Activated CD8-positive, alpha-beta memory T cell treated with anti-CD3 and anti-CD28 coated beads, Interleukin-2, amount 50 U/mL, for 24 hours (primary cell): ENCODE results near the gene CPED1.
"Not testable (repeated sequence)": the region's sequence is repeated elsewhere in the genome, so short reads cannot be mapped to it uniquely, and the experiment has no call there.

Experiments used
- DNase-seq: peaks from one replicate; pipeline ENCODE4 v3.0.0-alpha.2; 2020; ENCODE audit errors: extremely low read depth

CPED1 gene

DNA sequence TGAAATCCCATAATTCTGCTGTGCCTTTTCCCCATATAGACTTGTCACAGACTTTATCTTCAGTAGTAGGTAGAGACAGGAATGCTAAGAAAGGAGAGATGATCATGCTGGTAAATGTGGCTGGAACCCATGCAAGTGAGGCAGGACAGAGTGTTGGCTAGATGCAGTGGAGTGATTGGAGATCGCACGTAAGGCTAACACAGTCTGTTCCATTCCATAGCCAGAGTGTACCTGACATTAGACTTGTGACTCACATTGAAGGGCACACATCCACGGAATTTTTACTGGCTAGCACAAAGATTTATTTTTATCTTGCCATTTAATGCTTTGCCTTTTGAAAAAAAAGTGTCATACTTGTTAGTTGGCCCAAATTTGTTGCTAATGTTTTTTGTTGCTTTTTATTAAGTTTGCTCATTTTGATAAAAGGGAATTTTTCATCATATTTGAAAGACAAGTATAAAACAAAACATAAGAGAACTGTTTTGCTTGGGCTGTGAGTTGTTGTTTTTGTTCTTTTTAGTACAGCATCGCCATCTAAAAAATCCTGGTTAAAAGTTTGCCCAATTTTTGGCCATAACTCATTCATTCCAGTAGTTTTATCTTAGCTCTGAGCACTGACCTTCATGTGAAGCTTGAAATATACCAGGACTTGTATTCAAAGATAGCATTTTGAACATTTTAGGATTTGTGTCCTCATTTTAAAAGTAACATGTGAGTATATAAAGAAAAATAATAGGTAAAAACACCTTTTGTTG lies 81.0 kb downstream of the CPED1 start:
- DNase-seq: no peak

DNA sequence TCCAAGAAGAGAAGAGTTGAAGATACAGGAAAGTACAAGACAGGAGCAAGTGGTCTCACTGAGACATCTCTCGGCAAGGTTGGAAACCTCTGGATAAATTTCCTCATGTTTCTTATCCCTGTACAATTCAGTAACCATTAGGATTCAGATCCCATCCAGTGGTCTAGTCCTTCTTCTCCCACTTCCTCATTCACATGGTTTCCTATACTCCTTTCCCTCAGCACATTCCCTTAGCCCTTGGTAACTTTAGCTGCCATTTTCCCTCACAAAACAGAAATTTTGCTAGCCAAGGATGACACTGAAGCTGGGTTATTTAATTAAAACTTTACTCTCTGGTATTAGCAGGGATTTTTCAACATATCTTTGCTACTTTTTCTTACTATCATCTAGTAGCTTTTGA lies 82.6 kb downstream of the CPED1 start:
- no peak for DNase-seq

DNA sequence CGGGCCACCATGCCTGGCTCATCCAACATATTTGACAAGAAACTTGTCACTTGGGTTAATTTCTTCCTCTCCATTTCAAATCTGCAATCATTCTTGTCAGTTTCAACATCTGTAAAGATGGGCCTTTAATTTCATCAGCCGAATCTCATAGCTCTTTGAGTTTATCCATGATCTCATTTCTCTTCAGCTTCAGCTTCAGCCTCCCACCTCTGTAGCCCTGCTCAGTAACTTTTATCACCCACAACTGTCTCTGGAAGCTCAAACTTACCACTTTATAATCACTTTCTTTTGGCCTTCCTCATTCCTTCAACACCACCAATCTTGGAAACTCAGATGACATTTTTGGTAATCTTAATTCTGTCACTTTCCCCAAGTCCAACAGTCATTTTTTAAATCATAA lies 83.2 kb downstream of the CPED1 start:
- DNase-seq: no peak

DNA sequence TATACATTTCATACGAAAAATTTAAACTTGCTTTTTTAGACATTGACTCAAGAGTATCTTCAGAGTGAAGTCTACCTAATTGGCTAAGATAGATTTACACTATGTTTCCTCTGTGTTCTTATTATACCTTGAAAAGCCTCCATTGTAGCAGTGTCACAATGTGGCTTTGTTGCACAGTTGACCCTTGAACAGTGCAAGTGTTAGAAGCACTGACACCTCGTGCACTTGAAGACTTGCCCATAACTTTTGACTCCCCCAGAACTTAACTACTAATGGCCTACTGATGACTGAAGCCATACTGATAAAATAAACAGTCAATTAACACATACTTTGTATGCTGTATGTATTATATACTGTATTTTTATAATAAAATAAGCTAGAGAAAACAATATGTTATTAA lies 84.3 kb downstream of the CPED1 start:
- no peak for DNase-seq

DNA sequence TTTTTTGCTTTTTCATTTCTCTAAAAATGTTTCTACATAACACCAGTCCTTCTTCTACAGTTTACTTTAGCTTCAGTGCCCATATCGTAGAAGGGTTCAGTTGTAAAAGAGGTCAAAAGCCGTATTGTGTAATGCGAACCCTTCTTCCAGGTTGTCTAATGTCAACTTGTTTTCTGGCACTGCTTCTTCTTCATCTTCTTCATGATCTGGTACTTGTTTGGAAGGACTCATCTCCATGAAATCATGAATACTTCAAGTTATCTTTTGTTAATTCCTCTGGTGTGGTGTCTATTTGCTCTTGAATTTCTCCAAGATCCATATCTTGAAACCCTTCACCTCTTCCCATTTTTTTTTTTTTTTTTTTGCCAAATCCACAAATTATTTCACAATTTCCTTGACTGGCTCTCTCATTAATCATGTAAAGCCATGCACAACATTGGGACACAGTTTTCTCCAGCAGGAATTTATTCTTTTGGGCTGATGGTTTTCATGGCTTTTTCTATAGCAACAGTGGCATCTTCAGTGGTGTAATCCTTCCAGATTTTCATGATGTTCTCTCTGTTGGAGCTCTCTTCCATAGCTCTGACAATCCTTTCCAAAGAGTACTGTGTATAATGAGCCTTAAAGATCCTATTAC lies 85.1 kb downstream of the CPED1 start:
- no peak for DNase-seq

DNA sequence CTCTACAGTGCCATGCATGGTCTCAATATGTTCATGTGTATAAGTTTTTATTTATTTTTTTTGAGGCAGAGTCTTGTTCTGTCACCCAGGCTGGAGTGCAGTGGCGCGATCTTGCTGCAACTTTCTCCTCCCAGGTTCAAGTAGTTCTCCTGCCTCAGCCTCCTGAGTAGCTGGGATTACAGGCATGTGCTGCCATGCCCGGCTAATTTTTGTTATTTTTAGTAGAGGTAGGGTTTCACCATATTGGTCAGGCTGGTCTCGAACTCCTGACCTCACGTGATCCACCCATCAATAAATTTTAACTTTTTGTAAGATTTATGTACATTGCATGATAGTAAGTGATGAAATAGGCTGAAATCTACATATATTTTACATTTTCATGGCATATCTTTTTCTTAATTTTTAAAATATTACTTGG lies 86.9 kb downstream of the CPED1 start:
- DNase-seq: not testable (repeated sequence)

DNA sequence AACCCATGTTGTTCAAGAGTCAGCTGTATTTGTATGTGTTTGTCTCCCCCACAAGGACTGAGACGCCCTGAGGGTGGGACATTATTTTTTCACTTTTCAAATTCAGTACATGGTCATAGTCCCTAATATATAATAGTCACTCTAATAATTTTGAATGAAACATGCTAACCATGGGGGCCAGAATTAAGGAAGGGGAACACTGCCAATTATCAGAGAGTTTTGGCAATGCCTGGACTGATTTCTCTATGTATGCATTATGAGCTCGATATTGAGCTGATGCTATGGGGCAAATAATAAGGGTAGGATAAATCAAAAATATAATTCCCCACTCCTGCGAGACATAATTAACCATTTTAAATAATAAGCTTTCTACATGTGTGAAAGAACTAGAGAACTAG lies 87.4 kb downstream of the CPED1 start:
- DNase-seq: no peak

DNA sequence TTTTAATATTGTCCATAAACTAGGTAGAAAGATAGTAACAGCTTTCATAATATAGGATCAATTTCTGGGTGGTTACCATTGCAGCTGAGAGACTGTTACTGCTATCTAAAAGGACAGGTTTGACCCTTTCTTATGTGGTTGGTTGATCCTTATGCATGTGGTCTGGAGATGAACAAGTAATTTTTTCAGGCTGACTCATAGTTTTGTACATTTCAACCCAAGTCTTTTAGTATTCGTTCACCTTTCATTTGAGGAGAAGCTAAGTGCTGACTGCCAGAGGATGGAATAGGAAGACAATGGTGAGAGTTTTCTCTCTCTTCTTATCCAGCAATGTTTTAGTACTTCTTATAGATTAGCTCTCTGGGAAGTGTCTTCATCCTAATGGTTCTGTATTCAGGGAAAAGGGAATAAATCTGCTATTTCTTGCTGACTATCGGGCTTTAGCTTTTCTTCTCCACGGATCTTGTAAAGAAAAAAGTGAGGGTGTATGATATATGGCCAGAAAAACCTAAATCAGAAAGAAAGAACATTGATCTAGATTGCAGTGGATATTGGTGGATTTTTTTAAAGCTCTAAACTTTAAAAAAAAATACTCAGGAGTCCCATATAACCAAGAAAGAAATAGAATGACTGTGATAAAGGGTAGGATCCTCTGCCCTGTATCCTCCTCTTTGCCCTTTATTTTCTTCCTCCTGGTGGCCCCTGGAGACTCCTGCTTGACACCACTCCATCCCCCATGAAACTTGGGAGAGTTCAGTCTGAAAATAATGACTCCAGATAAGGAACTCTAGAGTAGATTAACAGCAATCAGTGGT lies 88.0 kb downstream of the CPED1 start:
- DNase-seq: no peak

DNA sequence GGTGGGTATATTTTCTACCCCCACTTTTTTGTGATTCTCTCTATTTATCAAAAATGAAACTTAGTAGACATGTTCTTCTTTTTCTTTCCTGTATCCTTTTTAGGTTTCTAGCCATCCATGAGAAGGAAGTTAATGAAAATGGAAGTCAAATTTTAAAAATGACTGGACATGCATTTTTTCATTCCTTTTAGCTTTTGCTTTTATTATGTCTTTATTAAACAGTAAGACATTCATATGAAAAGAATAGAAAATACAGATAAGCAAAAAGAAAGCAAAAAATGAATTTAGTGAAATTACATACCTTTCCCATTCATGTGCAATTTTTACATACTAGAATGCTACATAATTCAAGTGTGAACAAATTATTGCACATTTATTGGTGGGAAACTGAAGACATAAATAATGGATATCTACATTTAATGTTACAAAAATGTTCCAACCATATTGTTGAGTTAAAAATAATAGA lies 88.7 kb downstream of the CPED1 start:
- DNase-seq: no peak

DNA sequence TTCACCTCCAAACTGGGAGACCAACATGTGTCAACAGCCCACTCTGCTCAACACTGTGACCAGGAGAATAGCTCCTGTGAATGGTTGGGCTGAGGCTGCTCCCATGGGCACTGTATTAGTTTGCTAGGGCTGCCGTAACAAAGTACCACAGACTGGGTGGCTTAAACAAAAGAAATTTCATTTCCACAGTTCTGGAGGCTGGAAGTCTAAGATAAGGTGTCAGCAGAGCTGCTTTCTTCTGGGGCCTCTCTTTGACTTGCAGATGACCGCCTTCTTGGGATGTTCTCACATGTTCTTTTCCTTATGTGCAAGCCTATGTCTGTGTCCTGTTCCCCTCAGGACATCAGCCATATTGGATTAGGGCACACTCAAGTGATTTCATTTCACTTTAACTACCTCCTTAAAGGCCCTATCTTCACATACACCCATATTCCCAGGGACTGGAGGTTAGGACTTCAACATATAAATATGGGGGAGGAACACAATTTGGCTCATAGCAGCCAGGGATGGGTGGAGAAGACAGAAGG lies 90.3 kb downstream of the CPED1 start:
- DNase-seq: no peak

DNA sequence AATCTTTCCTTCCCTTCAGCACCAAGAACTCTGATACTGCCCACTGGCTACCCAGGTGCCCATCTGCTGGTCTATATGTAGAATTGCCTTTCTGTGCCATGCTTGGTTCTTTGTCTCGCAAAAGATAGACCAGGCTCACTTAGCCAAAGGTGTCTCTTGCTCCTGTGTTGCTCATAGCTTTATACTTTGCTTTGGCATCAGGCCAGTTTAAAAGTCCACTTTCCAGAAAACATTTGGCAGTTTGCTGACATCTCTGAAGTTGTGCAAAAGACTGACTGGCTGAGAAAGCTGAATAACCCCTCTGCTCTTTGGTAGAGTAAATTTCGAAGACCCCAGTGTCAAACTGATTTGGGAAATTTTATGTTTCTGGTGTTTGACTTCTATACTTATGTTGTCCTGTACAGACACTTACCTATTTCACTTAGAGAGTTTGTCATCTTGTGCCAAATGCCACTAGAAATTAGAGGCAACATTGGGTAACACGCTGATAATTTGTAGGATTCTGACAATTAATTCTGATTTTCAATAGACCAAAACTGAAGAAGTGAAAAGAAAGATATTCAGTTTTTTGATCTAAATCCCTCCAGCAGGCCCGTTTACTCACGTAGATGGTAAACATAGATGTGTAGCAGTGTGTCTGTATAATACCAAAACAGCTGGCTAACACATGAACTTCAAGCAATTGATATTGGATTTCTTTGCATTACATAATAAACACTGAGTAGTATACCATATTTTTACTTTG lies 91.1 kb downstream of the CPED1 start:
- DNase-seq: no peak

DNA sequence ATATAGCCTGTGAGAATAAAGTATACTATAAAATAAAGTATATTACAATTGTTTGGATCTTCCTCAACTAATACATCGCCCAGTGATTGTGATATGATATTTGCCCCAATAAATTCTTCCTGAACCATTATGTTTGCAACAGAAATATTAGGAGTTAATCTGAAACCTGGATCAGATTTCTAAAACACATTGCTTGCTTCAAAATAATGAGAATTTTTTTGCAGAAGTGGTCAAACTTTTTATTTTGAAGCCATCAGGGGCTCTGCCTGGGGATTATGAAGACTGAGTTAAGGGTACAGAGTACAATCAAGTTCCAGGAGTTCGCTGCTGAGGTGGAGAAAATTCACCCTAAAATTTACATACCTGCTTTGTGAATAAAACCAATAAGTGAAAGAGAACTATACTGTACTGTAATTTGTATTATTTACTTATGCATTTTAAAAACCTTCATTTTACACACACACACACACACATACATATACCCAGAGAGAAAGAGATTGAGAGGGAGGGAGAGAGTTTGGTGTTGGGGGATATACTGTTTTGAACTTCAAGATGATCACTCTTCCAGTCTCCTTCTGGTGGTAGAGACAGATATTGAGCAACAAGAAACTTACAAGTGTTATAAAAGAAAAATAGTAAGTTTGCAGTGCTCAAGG lies 91.9 kb downstream of the CPED1 start:
- DNase-seq: no peak

DNA sequence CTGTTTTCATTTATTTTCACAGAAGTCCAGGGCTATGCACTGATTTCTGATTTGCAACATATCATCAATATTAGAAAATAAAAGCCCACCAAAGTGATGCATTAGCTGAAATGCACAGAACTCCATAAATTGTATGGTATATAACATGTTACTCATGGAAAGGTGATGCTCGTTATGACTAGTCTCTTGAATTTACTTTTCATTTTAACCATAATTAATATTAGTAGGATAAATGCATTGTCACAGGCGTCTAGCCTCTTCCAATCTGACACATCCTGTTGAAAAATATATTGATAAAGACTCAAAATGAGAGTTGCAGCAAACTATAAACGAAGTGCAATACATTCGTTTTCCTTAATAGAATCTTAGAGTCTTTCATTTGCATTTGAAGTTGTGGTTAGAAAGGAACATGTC lies 92.4 kb downstream of the CPED1 start:
- DNase-seq: no peak

DNA sequence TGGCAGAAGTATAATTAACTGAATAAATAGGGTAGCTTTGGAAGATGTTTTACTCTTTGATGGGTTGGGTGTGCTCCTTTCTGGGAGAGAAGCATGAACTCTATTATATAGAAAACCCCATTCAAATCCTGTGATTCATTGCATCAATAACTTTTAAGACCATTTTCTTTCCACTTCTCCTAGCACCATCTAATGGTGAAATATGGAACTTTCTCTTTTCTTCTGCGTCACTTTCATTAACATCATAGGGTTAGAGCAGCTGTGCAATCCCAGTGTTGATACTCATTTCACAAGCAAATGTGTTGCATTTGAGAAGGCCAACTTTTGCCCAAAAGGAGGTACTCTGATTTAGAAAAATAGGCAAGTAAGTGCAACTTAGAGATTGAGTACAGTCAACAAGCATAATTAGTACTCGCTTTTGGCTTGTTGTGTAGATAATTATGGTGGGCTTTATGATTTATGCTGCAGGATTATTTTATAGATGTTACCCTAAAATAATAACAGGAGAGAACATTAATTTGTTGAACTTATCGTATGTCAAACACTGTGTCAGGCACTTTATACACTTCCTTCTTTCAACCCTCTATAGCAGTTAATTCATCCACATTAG lies 92.9 kb downstream of the CPED1 start:
- no peak for DNase-seq

DNA sequence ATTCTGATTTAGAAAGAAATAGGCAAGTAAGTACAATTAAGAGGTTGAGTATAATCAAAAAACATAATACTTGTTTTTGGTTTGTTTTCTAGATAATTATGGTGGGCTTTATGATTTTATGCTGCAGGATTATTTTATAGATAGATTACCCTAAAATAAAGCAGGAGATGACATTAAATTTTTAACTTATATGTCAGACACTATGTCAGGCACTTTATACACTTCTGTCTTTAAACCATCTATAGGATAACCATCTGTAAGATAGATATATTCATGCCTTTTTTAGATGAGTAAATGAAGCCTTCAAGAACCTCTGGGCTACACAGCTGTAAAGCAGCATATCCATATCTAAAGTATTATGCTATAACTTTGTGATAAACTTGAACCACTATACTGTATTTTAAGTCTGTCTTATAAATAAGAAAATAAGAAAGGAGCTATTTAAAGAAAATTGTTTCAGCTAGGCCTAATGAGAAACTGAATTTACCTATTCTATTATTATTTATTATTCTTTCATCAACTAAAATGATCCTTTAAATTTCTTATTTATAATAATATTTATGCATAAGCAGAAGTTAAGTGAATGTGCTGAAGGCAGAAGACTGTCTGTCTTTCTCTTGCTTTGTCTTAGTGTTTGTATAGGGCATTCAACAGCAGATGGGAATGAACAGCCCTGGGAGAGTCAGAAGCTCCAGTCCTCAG lies 94.0 kb downstream of the CPED1 start:
- DNase-seq: no peak

DNA sequence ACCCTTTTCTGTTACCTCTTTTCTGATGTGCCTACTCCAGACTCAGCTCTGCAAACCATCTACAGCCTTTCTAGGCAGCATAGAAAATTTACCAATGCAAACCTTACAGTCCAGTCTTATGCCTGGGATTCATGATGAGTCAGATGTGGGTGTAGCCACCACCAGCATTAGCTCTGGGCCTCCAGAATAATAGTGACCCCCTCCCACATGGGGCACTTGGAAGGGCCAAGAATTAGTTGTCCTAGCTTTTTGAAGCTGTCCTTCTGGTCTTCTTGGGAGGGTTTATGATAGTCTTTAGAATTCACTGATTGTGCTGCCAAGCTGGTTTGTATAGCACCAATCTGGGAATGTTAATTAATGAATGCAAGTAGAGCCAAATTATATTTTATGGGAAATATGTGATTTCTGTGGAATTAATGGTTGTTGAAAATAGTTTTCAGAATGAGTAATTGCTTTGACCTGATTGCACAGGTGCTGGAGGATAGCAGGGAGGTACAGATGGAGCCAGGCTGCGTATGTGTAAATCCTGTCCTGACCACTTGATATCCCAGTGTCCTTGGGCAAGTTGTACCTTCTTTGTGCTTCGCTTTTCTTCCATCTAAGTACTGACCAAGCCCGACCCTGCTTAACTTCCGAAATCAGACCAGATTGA lies 94.8 kb downstream of the CPED1 start:
- no peak for DNase-seq

DNA sequence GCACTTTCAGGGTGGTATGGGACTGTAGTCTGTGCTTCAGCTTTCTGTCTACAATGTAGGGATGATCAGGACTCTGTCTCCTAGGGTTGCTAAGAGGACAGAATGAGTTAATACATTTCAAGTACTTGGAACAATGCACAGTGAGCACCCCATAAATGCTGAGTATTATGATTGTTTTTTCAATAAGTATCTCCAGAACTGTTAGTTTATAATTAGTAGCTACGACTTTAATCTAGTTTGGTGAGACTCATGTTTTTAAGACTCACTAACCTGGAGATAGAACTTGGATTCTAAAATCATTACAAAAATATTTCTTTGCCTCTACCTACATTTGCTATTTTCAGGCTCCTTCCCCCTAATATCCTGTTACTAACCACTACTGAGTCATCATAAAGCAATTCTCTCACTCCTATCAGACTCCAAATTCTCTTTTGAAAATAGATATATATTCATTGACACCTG lies 95.3 kb downstream of the CPED1 start:
- DNase-seq: no peak

DNA sequence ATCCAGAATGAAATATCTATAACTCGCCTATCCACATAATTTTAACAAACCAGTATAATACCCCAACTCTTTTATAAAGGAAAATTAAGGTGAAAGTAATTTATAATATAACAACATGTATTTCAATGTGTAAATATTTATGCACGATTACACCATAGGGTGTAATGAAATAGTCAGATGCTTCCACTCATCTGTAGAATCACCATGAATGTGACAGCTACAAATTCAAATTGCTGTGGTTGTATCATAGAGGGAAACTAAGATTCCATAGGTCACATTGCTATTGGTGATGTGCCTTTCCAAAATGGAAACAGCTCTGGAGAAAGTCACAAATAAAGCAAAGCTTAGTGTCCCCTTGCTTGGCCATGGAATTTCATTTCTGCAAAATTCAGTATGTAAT lies 95.7 kb downstream of the CPED1 start:
- DNase-seq: no peak

DNA sequence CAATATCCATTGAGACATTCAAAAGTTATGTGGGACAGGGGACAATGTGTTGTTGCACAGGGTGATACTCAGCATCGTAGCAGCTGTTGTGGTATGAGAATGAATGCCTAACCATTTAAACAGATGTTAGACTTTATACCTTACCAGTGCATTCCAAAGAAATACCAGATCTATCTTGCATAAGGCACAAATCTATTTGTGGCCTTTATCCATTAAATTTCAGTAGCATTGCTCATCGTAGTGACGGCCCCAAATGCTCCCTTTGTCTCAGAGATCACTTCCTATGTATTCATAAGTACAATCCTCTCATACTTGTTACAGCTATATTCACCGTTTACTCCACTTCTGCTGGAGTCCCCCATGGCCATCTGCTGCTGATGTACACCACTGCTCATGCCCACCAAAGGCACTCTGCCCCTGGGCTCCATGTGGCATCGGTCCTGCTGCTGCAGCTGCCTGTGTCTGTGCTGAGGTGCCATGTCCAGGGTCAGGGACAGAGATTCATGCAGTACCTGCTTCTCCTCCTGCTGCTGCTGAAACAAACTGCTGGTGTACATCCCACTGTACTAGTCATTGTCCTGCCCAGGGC lies 96.3 kb downstream of the CPED1 start:
- DNase-seq: no peak
